Effector memory CD4-positive, alpha-beta T cell (primary cell): ENCODE data around the gene FHL3.

ENCODE experiments used
- DNase-seq, 3 donors: peaks; one replicate each; pipeline ENCODE4 v3.0.0-alpha.2; 2020
- H3K27ac ChIP-seq: 2 replicates; pipeline ENCODE4 v1.7.0; 2013; ENCODE audit warnings: mild to moderate bottlenecking, low read length, moderate library complexity; ENCODE audit not compliant: insufficient read depth, poor library complexity, severe bottlenecking
- H3K27me3 ChIP-seq: replicated peaks from 2 replicates; pipeline ENCODE4 v1.7.0; 2013; ENCODE audit warnings: mild to moderate bottlenecking, low read length; ENCODE audit not compliant: insufficient read depth, control insufficient read depth, poor library complexity, severe bottlenecking
- H3K36me3 ChIP-seq: 2 replicates; pipeline ENCODE4 v1.7.0; 2013; ENCODE audit warnings: mild to moderate bottlenecking, low read length, moderate library complexity; ENCODE audit not compliant: control insufficient read depth, insufficient read depth
- H3K4me1 ChIP-seq: 2 replicates; pipeline ENCODE4 v1.7.0; 2013; ENCODE audit warnings: low read length, mild to moderate bottlenecking; ENCODE audit not compliant: control insufficient read depth, insufficient read depth, poor library complexity, severe bottlenecking
- H3K4me3 ChIP-seq: 2 replicates; pipeline ENCODE4 v1.7.0; 2013; ENCODE audit warnings: low read length, low read depth, mild to moderate bottlenecking; ENCODE audit not compliant: insufficient read depth, poor library complexity, severe bottlenecking
- H3K9me3 ChIP-seq: 2 replicates; pipeline ENCODE4 v1.7.0; 2013; ENCODE audit warnings: mild to moderate bottlenecking, low read length, moderate library complexity; ENCODE audit not compliant: control insufficient read depth

FHL3 gene

GRCh38 chr1:37951783-37952624 is 53.3 kb downstream of the FHL3 start:
- Histone ChIP-seq H3K4me1 (no peaks in the 10 kb centered on the region), H3K27ac (no peak overlapping the region), H3K4me3 (no peak overlapping the region), H3K36me3 (peaks cover 8% of the 10 kb centered on the region), H3K27me3 (no peaks in the 10 kb centered on the region), H3K9me3 (no peaks in the 10 kb centered on the region)
- no peak for DNase-seq

DNA sequence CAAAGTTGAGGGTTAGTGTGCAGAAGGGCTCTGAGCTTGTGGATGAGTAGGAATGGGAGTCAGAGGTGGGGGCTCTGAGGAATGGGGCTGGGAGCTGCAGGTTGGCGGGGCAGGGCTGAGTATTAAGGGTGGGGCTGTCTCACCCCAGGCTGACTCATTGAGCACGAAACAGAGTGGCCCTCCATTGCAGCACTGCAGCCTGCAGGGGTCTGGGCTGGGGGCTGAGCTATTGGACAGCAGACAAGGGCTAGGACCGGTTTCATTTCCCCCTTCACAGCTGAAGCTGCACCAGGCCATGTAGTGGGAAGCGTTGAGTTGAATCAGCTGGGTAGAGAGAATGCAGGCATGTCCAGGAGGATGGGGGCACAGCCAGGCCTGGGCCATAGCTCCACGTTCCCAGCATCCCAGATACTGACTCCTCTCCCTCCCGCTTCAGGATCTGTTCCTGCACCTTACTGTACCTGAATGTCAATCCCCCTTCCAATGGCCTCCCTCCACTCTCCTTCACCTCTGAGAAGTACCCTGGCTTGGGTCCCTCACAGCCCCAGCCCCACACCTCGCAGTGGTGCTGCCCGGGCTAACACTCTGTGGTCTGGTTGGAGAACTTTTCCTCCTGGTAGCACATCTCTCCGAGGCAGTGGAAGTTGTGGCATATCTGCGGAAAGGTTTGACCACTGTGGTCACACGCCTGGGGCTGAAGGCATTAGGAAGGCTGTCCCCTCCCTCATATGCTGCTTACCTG is 54.1 kb downstream of the FHL3 start:
- Histone ChIP-seq H3K27ac (no peak overlapping the region), H3K4me3 (no peak overlapping the region), H3K27me3 (no peaks in the 10 kb centered on the region), H3K9me3 (no peaks in the 10 kb centered on the region), H3K4me1 (no peaks in the 10 kb centered on the region), H3K36me3 (no peaks in the 10 kb centered on the region)
- no peak for DNase-seq

GRCh38 chr1:37949524-37950152 is 55.7 kb downstream of the FHL3 start:
- DNase-seq, result no peak
- Histone ChIP-seq H3K36me3 (no peaks in the 10 kb centered on the region), H3K27me3 (no peaks in the 10 kb centered on the region), H3K27ac (no peak overlapping the region), H3K9me3 (no peaks in the 10 kb centered on the region), H3K4me1 (no peaks in the 10 kb centered on the region), H3K4me3 (no peak overlapping the region)

GRCh38 chr1:37948841-37949240 is 56.5 kb downstream of the FHL3 start:
- Histone ChIP-seq H3K27ac (no peak overlapping the region), H3K4me1 (no peaks in the 10 kb centered on the region), H3K27me3 (no peaks in the 10 kb centered on the region), H3K4me3 (no peak overlapping the region), H3K9me3 (no peaks in the 10 kb centered on the region), H3K36me3 (no peaks in the 10 kb centered on the region)
- DNase-seq, result no peak

DNA sequence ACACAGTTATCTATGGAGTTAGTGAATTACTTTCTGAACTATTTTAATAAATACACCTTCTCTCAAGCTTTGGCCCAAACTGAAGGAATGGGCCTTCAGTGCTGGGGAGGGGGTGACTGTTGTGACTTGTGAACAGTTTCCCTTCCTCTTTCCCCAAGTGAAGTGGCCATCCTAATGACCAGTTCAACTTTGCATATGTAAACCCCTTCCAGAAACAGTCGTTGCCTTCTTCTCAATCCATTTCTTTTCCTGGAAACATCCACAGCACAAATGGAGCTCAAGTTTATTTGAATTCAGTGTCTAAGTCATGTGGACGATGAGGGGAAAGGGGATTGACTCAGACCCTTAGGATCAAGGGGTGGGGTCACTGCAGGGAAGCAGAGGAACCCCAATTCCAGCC is 57.1 kb downstream of the FHL3 start:
- H3K36me3 ChIP-seq, result no peaks in the 10 kb centered on the region
- no peak overlapping the region for H3K4me3 ChIP-seq
- no peak for DNase-seq
- H3K9me3 ChIP-seq, result no peaks in the 10 kb centered on the region
- no peaks in the 10 kb centered on the region for H3K4me1 ChIP-seq
- H3K27me3 ChIP-seq, result no peaks in the 10 kb centered on the region
- no peak overlapping the region for H3K27ac ChIP-seq

DNA sequence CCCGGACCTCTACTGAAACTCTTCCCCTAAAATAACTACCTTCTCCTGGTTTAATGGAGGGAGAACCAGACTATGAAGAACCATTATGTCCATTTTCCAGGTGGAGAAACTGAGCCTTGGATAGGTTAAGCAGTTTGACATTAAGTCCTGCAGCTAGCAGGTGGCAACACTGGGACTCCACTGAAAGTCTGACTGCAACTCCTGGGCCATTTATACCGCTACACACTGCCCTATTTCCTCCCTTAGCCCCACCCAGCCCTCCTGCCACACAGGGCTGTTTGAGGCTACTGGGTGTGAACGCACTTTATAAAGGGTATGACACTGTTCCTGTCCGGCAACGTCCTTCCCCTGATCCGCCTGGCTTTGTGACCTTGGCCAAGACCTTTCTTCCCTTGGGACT is 58.0 kb downstream of the FHL3 start:
- Histone ChIP-seq H3K9me3 (no peaks in the 10 kb centered on the region), H3K27ac (no peak overlapping the region), H3K27me3 (no peaks in the 10 kb centered on the region), H3K4me1 (no peaks in the 10 kb centered on the region), H3K36me3 (no peaks in the 10 kb centered on the region), H3K4me3 (no peak overlapping the region)
- no peak for DNase-seq
